Measurements from ENCODE around the gene SCN3B.

Gene SCN3B

GRCh38 chr11:123653827-123654565, 428 bp downstream of the SCN3B start:
- DNase-seq, result peak; percentile 4 to 12

GRCh38 chr11:123653483-123653826, 969 bp downstream of the SCN3B start:
- no peak for DNase-seq

- no peak for DNase-seq
Measured at GRCh38 chr11:123652599-123652998, 1.8 kb downstream of the SCN3B start.

- no peak for DNase-seq
Measured at GRCh38 chr11:123650901-123651300, 3.5 kb downstream of the SCN3B start.

- no peak for DNase-seq
Measured at GRCh38 chr11:123645286-123645975, 9.0 kb downstream of the SCN3B start.

GRCh38 chr11:123642435-123642834, 12.0 kb downstream of the SCN3B start:
- DNase-seq, result no peak

GRCh38 chr11:123641495-123641840, 13.0 kb downstream of the SCN3B start:
- no peak for DNase-seq

- peak; percentile 16 to 44 for DNase-seq
Measured at GRCh38 chr11:123640677-123641494, 13.5 kb downstream of the SCN3B start.

- DNase-seq, result no peak
Measured at GRCh38 chr11:123640029-123640428, 14.4 kb downstream of the SCN3B start.

- DNase-seq, result no peak
Measured at GRCh38 chr11:123630126-123630608, 24.3 kb downstream of the SCN3B start.

- no peak for DNase-seq
Measured at GRCh38 chr11:123628936-123629683, 25.3 kb downstream of the SCN3B start.

GRCh38 chr11:123624974-123625373, 29.4 kb downstream of the SCN3B start:
- no peak for DNase-seq

- DNase-seq, result no peak
Measured at GRCh38 chr11:123622576-123622975, 31.8 kb downstream of the SCN3B start.

- no peak for DNase-seq
Measured at GRCh38 chr11:123616505-123617198, 37.8 kb downstream of the SCN3B start.

GRCh38 chr11:123611698-123612097, 42.7 kb downstream of the SCN3B start:
- no peak for DNase-seq

GRCh38 chr11:123608945-123609344, 45.5 kb downstream of the SCN3B start:
- no peak for DNase-seq

GRCh38 chr11:123608371-123608770, 46.1 kb downstream of the SCN3B start:
- no peak for DNase-seq

GRCh38 chr11:123607781-123608180, 46.6 kb downstream of the SCN3B start:
- no peak for DNase-seq

- DNase-seq, result no peak
Measured at GRCh38 chr11:123603666-123604065, 50.8 kb downstream of the SCN3B start.

GRCh38 chr11:123601743-123602142, 52.7 kb downstream of the SCN3B start:
- DNase-seq, result no peak

GRCh38 chr11:123601136-123601535, 53.3 kb downstream of the SCN3B start:
- DNase-seq, result no peak

GRCh38 chr11:123597859-123598258, 56.6 kb downstream of the SCN3B start:
- no peak for DNase-seq

All from activated CD4-positive, alpha-beta T cell treated with anti-CD3 and anti-CD28 coated beads for 4 hours (primary cell).